Tibial artery (tissue), 4 donors: ENCODE measurements around the gene QPRT.

Experiments used
- DNase-seq, 2 donors: peaks; one replicate each; pipeline ENCODE4 v3.0.0-alpha.2; 2019
- H3K27ac ChIP-seq, 2 donors: fragments of 200-600 bp; sonication (generic) in 1 of 2; 1 replicate in 1 of 2; 2 replicates in 1 of 2; pipeline ENCODE4 v1.5.1; 2018 to 2019; ENCODE audit warnings: mild to moderate bottlenecking in 1 of 2
- H3K27me3 ChIP-seq, 2 donors: fragments of 200-600 bp; sonication (generic) in 1 of 2; one replicate each; pipeline versions ENCODE4 v1.5.1 to v1.6.0; 2016 to 2019
- H3K36me3 ChIP-seq, 3 donors: fragments of 200-600 bp; sonication (generic) in 2 of 3; one replicate each; pipeline ENCODE4 v1.5.1; 2016 to 2019; ENCODE audit warnings: mild to moderate bottlenecking in 2 of 3
- H3K4me1 ChIP-seq, 4 donors: fragments of 200-600 bp; sonication (generic) in 2 of 4; 1 replicate in 3 of 4; 2 replicates in 1 of 4; pipeline ENCODE4 v1.5.1; 2016 to 2019
- H3K4me3 ChIP-seq, 2 donors: fragments of 200-600 bp; sonication (generic) in 1 of 2; 1 replicate in 1 of 2; 2 replicates in 1 of 2; pipeline ENCODE4 v1.5.1; 2018 to 2019; ENCODE audit warnings: mild to moderate bottlenecking in 2 of 2
- H3K9me3 ChIP-seq, 3 donors: fragments of 200-600 bp; sonication (generic) in 1 of 3; one replicate each; pipeline ENCODE4 v1.5.1; 2016 to 2019
- intact Hi-C: fragments of 100-400 bp; cut with DNase I; formaldehyde crosslinking; loops from one replicate; pipeline ENCODE4 v1.15.0; 2023; ENCODE audit warnings: low total_unique reads
- TF ChIP-seq, protein P1 (sequence below), 2 experiments: fragments of 200-600 bp in 1 of 2; fragments of 450-650 bp in 1 of 2; IDR thresholded peaks; one replicate each; pipeline ENCODE4 v1.5.1; 2017 to 2019; ENCODE audit warnings: antibody characterized with exemption in 2 of 2, mild to moderate bottlenecking in 1 of 2, moderate library complexity in 1 of 2

The QPRT gene

DNA sequence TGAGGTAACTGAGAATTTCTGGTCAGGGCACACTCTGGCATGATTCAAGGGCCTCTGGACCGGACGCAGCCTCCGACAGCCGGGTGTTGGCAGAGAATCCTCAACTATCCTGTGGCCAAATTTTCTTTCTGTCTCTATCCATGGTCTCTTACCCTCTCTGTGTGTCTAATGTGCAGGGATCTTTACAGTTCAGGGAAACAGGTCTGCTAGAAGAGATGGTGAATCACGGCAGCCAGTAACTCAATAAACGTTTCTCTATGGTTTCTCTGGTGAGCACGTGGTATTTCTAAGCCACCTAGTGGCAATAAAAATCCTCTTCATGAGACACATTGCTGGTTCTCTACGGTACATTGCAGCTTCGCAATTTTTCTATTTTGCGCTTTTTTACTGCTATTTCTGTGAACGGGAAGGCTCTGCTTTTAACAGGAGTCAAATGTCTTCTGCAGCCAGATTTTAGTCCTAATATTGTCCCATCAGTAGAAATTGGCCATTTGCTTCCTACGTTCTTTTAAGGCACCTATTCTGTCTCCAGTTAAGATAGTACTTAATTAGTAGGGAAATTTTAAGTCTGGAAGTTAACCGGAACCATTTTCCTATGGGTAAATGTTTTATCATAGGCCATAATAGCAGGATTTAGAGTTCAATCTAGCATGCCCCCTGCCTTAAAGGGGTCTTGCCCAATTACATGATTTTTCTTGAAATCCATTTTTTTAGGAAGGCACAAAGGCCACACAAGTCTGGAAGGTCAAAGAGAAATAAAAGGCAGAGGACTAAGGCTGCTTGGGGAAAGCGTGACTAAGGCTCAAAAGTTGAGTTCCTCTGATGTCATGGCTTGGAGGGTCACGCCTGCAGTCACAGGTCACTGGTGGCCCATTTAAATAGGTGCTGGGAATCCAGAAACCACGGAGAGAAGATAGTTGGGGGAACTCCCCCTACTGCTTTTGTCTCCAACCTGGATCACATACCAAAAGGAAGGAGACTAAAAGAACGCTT lies 31.5 kb downstream of the QPRT start:
- Histone ChIP-seq H3K4me1 (no peaks in the 10 kb centered on the region), H3K27ac (no peak overlapping the region), H3K27me3 (no peaks in the 10 kb centered on the region), H3K36me3 (no peaks in the 10 kb centered on the region), H3K4me3 (no peak overlapping the region), H3K9me3 (no peaks in the 10 kb centered on the region)
- DNase-seq = no peak
- TF ChIP-seq, protein P1, sequence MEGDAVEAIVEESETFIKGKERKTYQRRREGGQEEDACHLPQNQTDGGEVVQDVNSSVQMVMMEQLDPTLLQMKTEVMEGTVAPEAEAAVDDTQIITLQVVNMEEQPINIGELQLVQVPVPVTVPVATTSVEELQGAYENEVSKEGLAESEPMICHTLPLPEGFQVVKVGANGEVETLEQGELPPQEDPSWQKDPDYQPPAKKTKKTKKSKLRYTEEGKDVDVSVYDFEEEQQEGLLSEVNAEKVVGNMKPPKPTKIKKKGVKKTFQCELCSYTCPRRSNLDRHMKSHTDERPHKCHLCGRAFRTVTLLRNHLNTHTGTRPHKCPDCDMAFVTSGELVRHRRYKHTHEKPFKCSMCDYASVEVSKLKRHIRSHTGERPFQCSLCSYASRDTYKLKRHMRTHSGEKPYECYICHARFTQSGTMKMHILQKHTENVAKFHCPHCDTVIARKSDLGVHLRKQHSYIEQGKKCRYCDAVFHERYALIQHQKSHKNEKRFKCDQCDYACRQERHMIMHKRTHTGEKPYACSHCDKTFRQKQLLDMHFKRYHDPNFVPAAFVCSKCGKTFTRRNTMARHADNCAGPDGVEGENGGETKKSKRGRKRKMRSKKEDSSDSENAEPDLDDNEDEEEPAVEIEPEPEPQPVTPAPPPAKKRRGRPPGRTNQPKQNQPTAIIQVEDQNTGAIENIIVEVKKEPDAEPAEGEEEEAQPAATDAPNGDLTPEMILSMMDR (IDR thresholded peaks at IDR 0.05) = peak; percentile 44 to 67
- intact Hi-C loops = no loop called here

DNA sequence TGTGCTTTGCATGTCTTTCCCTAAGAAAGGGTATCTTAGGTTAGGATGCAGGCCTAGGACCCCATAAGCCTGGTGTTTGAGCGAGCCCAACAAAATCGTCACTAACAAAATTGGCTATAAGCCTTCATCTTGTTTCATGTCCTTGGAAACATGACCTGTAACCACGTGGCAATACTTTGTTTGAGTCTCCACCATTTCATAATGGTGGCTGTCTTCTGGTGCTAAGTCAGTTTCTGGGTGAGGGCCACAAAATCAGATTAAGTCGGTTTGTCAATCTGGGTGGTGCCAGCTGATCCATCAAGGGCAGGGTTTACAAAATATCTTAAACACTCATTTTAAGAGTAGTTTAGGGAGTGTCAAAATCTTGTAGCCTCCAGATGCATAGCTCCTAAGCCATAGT lies 33.8 kb downstream of the QPRT start:
- Histone ChIP-seq H3K4me1 (no peaks in the 10 kb centered on the region), H3K9me3 (no peaks in the 10 kb centered on the region), H3K36me3 (no peaks in the 10 kb centered on the region), H3K27ac (no peak overlapping the region), H3K27me3 (no peaks in the 10 kb centered on the region), H3K4me3 (no peak overlapping the region)
- DNase-seq = no peak
- TF ChIP-seq, protein P1 (IDR thresholded peaks at IDR 0.05) = no peak
- intact Hi-C loops = no loop called here

DNA sequence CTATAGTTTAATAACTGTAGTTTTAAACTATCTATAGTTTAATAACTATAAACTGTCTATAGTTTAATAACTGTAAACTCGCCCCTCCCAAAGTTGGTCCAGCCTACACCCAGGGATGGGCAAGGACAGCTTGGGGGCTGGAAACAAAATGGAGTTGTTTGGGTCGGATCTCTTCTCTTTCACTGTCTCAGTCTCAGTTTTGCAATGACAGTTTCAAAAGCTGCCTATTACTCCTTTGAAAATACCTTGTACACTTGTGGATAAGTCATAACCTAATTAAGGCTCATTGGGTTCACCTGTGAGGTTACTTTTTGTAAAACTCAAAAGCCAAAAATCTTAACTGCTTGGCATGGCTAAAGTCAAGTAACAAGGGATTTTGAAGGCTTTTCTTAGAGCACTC lies 35.4 kb downstream of the QPRT start:
- H3K27me3 ChIP-seq = no peaks in the 10 kb centered on the region
- no peak for DNase-seq
- H3K9me3 ChIP-seq = no peaks in the 10 kb centered on the region
- no peaks in the 10 kb centered on the region for H3K36me3 ChIP-seq
- intact Hi-C loops = no loop called here
- no peak overlapping the region for H3K27ac ChIP-seq
- TF ChIP-seq, protein P1 (IDR thresholded peaks at IDR 0.05) = no peak
- no peak overlapping the region for H3K4me3 ChIP-seq
- no peaks in the 10 kb centered on the region for H3K4me1 ChIP-seq

DNA sequence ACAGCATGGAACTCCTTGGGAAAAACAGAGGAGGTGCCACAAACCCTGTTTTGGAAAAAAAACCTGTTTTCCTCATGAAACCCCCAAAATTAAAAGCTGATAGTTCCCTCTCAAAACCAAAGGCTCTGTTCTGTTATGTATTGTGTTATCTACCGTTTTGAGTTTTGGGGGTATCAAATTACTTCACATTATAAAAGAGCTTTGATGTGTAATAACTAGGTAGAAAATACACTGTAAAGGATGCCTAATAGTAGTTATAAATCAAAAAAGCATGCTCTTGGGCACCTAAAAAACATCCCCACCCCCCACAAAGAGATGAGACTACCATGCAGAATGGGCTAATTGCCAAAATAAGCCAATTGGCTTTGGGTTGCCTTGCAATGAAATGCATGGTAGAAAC lies 36.0 kb downstream of the QPRT start:
- intact Hi-C loops = no loop called here
- Histone ChIP-seq H3K4me1 (no peaks in the 10 kb centered on the region), H3K9me3 (no peaks in the 10 kb centered on the region), H3K4me3 (no peak overlapping the region), H3K27ac (no peak overlapping the region), H3K27me3 (no peaks in the 10 kb centered on the region), H3K36me3 (no peaks in the 10 kb centered on the region)
- DNase-seq = no peak
- TF ChIP-seq, protein P1 (IDR thresholded peaks at IDR 0.05) = no peak

DNA sequence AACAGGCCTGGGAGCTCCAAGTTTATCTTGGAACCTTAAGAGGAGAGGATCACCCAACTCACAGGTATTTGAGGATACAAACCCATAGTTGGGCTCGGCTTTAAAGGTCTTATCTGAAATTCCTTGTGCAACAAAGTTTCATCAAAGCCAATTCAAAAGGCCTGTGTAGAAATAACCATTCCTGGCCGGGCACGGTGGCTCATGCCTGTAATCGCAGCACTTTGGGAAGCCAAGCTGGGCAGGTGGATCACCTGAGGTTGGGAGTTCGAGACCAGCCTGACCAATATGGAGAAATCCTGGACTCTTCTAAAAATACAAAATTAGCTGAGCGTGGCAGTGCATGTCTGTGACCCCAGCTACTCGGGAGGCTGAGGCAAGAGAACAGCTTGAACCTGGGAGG lies 38.1 kb downstream of the QPRT start:
- H3K9me3 ChIP-seq = no peaks in the 10 kb centered on the region
- TF ChIP-seq, protein P1 (IDR thresholded peaks at IDR 0.05) = no peak
- intact Hi-C loops = no loop called here
- no peaks in the 10 kb centered on the region for H3K36me3 ChIP-seq
- no peak overlapping the region for H3K4me3 ChIP-seq
- no peak for DNase-seq
- no peak overlapping the region for H3K27ac ChIP-seq
- H3K4me1 ChIP-seq = peaks cover 0 to 3% (median 0%) of the 10 kb centered on the region in 4 donors
- no peaks in the 10 kb centered on the region for H3K27me3 ChIP-seq
